ENCODE measurements around the gene MAPK1.
"Not testable (repeated sequence)": the region's sequence is repeated elsewhere in the genome, so short reads cannot be mapped to it uniquely, and the experiment has no call there.

MAPK1 gene

DNA sequence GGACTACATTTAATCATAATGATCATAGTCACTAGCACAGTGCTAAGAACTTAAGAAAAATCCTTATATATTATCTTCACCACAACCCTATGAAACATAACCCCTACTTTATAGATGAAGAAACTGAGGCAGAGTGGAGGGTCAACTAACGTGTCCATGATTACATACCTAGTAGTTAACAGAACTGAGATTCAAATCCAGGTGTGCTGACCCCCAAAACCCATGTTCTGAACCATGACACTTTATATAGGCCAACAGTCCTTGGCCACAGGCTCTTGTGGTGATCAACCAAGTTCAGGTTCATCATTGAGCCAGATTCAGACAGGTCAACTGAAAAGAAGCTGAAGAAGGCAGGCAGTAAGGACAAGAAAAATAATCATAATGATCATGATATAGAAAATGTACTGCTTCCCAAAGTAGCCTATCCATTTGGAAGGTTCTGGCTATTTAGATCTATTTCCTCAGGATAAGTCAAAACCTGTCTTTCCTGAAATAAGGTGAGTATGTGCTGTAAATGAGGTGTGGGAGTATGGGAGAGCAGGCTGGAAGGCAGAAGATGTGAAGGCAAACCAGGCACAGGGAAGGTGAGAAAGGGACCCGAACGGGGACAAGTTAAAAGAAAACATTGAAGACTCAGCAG lies 39.7 kb downstream of the MAPK1 start:
- Histone ChIP-seq H3K27ac (ENCODE audit: low read length) (no peak overlapping the region), H3K4me1 (ENCODE audit: control insufficient read depth in 1 of 2, insufficient read depth in 2 of 2, low read length in 2 of 2) (peaks cover 0 to 38% of the 10 kb centered on the region in 2 donors), H3K4me3 (ENCODE audit: low read depth in 1 of 2, low read length in 2 of 2) (no peak overlapping the region), H3K27me3 (ENCODE audit: low read depth, low read length) (no peaks in the 10 kb centered on the region), H3K36me3 (ENCODE audit: control insufficient read depth in 1 of 2, insufficient read depth in 2 of 2, low read length in 2 of 2) (no peaks in the 10 kb centered on the region), H3K9me3 (ENCODE audit: control insufficient read depth in 1 of 2, low read length in 2 of 2) (no peaks in the 10 kb centered on the region)

DNA sequence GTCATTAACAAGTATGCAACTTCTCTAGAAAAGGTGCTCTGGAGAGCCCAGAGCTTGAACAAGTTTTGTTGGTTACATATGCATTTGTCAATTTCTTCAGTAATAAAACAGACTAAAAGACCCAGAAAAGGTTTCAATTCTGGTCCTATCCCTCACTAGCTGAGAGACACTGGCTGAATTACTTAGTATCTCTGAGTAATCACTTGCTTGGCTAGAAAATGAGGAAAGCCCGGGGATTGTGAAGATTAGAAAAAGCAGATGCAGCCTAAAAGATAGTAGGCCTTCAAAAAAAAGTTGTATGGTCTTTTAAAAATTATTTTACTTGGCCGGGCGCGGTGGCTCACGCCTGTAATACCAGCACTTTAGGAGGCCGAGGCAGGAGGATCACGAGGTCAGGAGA lies 41.2 kb downstream of the MAPK1 start:
- Histone ChIP-seq H3K4me1 (ENCODE audit: control insufficient read depth in 1 of 2, insufficient read depth in 2 of 2, low read length in 2 of 2) (peaks cover 0 to 28% of the 10 kb centered on the region in 2 donors), H3K36me3 (ENCODE audit: control insufficient read depth in 1 of 2, insufficient read depth in 2 of 2, low read length in 2 of 2) (no peaks in the 10 kb centered on the region), H3K9me3 (ENCODE audit: control insufficient read depth in 1 of 2, low read length in 2 of 2) (no peaks in the 10 kb centered on the region), H3K4me3 (ENCODE audit: low read depth in 1 of 2, low read length in 2 of 2) (no peak overlapping the region), H3K27ac (ENCODE audit: low read length) (no peak overlapping the region), H3K27me3 (ENCODE audit: low read depth, low read length) (no peaks in the 10 kb centered on the region)

DNA sequence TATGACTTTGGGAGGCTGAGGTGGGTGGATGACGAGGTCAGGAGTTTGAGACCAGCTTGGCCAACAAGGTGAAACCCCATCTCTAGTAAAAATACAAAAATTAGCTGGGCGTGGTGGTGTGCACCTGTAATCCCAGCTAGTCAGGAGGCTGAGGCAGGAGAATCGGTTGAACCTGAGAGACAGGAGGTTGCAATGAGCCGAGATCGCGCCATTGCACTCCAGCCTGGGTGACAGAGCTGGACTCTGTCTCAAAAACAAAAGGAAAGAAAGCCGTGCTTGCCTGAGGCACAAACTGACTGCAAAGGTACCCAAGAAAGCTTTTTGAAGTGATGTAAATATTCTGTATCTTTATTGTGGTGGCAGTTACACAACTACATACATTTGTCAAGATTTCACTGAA lies 42.5 kb downstream of the MAPK1 start:
- not testable (repeated sequence) for H3K4me3 ChIP-seq (ENCODE audit: low read depth in 1 of 2, low read length in 2 of 2); H3K27ac ChIP-seq (ENCODE audit: low read length); H3K36me3 ChIP-seq (ENCODE audit: control insufficient read depth in 1 of 2, insufficient read depth in 2 of 2, low read length in 2 of 2); H3K9me3 ChIP-seq (ENCODE audit: control insufficient read depth in 1 of 2, low read length in 2 of 2); H3K27me3 ChIP-seq (ENCODE audit: low read depth, low read length)
- H3K4me1 ChIP-seq (ENCODE audit: control insufficient read depth in 1 of 2, insufficient read depth in 2 of 2, low read length in 2 of 2) = peaks cover 0 to 28% of the 10 kb centered on the region in 2 donors

DNA sequence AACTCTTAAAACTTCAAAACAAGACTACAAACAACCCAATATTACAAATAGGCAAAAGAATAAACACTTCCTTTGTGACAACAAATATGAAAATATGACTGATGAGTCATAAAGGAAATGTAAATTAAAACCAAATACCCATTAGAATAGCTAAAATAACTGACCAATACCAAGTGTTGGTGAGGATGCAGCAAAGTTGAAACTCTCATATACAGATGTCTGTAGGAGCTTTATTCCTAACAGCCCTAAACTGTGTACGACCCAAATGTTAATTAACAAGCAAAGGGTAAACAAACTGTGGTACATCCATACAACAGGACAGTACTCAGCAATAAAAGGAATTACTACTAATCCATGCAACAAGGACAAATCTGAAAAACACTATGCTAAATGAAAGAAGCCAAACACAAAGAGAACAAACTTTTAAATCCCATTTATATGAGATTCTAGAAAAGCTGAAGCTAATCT lies 43.0 kb downstream of the MAPK1 start:
- Histone ChIP-seq H3K4me1 (ENCODE audit: control insufficient read depth in 1 of 2, insufficient read depth in 2 of 2, low read length in 2 of 2) (peaks cover under 1 to 28% of the 10 kb centered on the region in 2 donors), H3K9me3 (ENCODE audit: control insufficient read depth in 1 of 2, low read length in 2 of 2) (no peaks in the 10 kb centered on the region), H3K4me3 (ENCODE audit: low read depth in 1 of 2, low read length in 2 of 2) (no peak overlapping the region), H3K27me3 (ENCODE audit: low read depth, low read length) (no peaks in the 10 kb centered on the region), H3K36me3 (ENCODE audit: control insufficient read depth in 1 of 2, insufficient read depth in 2 of 2, low read length in 2 of 2) (no peaks in the 10 kb centered on the region), H3K27ac (ENCODE audit: low read length) (no peak overlapping the region)

DNA sequence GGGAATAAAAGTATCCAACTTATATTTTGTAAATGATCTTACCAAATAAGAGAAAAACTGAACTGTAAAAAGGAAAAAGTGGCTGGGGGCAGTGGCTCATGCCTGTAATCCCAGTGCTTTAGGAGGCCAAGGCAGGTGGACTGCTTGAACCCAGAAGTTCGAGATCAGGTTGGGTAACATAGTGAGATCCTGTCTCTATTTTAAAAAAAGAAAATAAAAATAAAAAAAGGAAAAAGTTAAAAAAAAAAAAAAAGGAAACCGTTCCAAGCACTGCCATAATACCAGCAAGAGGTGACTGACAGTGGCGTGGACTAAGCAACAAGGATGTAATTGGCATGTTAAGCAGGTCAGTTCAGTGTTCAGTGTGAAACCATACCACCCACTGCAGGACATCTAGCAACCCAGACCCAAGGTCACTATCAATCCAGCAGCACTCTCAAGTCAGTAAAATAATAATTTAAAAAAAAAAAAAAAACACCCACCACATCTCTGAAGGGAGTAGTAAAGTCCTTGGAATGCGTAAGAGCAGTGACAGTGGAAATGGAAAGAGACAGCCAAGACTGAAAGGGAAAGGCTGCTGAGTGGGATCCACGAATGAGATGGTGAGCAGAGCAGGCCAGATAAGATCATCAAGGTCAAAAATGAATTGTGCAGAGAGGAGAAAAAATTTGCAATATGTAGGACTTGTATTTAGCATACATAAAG lies 43.6 kb downstream of the MAPK1 start:
- Histone ChIP-seq H3K9me3 (ENCODE audit: control insufficient read depth in 1 of 2, low read length in 2 of 2) (no peaks in the 10 kb centered on the region), H3K27me3 (ENCODE audit: low read depth, low read length) (no peaks in the 10 kb centered on the region), H3K4me3 (ENCODE audit: low read depth in 1 of 2, low read length in 2 of 2) (no peak overlapping the region), H3K4me1 (ENCODE audit: control insufficient read depth in 1 of 2, insufficient read depth in 2 of 2, low read length in 2 of 2) (peaks cover 5 to 31% of the 10 kb centered on the region in 2 donors), H3K27ac (ENCODE audit: low read length) (no peak overlapping the region), H3K36me3 (ENCODE audit: control insufficient read depth in 1 of 2, insufficient read depth in 2 of 2, low read length in 2 of 2) (no peaks in the 10 kb centered on the region)

DNA sequence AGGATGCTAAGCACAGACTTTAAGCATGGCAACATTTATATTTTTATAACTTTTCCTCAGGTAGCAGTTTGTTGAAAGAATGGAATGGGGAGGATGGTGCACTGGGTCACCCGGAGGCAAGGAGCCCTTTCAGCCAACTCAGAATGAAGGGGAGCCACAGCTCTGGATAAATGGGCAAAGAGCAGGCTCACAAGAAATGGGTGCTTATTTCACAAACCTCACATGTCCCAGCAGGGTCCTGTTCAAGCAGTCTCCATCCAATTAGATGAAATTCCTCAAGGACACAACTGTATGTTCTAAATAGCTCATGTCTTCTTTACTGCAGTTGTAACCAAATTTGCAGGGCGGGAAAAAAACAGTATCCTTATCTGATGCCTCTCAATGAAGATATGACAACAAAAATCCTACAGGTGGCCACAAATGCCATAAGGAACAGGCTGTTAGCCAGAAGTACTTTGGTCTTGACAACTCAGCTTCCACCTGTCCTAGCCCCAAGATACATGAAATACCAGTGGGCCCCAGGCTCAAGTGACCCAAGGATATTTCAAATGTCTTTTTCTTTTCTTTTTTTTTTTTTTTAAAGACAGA lies 48.2 kb downstream of the MAPK1 start:
- H3K4me1 ChIP-seq (ENCODE audit: control insufficient read depth in 1 of 2, insufficient read depth in 2 of 2, low read length in 2 of 2) = peaks cover 16 to 38% of the 10 kb centered on the region in 2 donors
- H3K27me3 ChIP-seq (ENCODE audit: low read depth, low read length) = no peaks in the 10 kb centered on the region
- H3K4me3 ChIP-seq (ENCODE audit: low read depth in 1 of 2, low read length in 2 of 2) = no peak overlapping the region
- H3K9me3 ChIP-seq (ENCODE audit: control insufficient read depth in 1 of 2, low read length in 2 of 2) = no peaks in the 10 kb centered on the region
- H3K36me3 ChIP-seq (ENCODE audit: control insufficient read depth in 1 of 2, insufficient read depth in 2 of 2, low read length in 2 of 2) = peaks cover 0 to 3% of the 10 kb centered on the region in 2 donors
- no peak overlapping the region for H3K27ac ChIP-seq (ENCODE audit: low read length)

DNA sequence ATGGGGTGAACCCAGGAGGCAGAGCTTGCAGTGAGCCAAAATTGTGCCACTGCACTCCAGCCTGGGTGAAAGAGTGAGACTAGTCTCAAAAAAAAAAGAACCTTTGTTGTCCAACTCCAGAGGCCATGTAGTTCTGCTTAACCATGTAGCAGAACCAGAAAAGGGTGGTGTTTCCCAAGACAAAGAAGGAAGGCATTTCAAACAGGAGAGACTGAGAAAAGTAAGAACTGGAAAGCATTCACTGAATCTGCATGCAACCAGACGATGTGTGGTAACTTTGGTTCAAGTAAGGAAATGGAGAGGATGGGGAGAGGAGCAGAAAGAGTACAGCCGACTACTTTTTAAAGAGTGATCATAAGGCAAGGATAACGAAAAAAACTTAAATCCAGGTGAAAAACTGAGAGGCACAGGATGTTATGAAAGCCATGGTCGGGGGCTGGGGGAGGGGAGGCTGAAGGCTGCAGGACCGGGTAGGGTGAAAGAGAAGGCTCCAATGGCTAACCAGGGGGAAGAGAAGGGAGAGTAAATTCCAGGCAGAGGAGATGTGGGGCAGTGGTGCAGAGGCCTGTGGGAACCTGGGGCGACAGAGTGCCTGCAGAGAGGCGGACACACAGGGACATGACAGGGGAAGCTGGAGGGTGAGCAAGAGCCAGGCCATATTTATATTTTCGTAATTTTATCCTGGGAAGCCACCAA lies 48.8 kb downstream of the MAPK1 start:
- H3K27ac ChIP-seq (ENCODE audit: low read length) = no peak overlapping the region
- H3K4me1 ChIP-seq (ENCODE audit: control insufficient read depth in 1 of 2, insufficient read depth in 2 of 2, low read length in 2 of 2) = peaks cover 16 to 38% of the 10 kb centered on the region in 2 donors

DNA sequence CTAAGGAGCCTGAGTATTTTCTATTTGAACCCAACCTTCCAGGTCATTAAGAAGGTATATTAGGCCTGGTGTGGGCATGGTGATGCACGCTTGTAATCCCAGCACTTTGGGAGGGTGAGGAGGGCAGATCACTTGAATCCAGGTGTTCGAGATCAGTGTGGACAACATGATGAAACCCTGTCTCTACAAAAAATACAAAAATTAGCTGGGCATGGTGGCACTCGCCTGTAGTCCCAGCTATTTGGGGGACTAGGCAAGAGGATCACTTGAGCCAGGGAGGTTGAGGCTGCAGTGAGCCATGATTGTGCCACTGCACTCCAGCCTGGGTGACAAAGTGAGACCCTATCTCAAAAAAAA lies 50.0 kb downstream of the MAPK1 start:
- peaks cover 16 to 36% of the 10 kb centered on the region in 2 donors for H3K4me1 ChIP-seq (ENCODE audit: control insufficient read depth in 1 of 2, insufficient read depth in 2 of 2, low read length in 2 of 2)
- peak overlapping the region; percentile 70 for H3K27ac ChIP-seq (ENCODE audit: low read length)
- H3K4me3 ChIP-seq (ENCODE audit: low read depth in 1 of 2, low read length in 2 of 2) = peak overlapping the region in 1 of 2 donors; percentile 0

More for the DNA sequence above, 48.8 kb downstream of the MAPK1 start:
- H3K36me3 ChIP-seq (ENCODE audit: control insufficient read depth in 1 of 2, insufficient read depth in 2 of 2, low read length in 2 of 2) = peaks cover 0 to 3% of the 10 kb centered on the region in 2 donors
- H3K9me3 ChIP-seq (ENCODE audit: control insufficient read depth in 1 of 2, low read length in 2 of 2) = no peaks in the 10 kb centered on the region
- H3K4me3 ChIP-seq (ENCODE audit: low read depth in 1 of 2, low read length in 2 of 2) = no peak overlapping the region
- no peaks in the 10 kb centered on the region for H3K27me3 ChIP-seq (ENCODE audit: low read depth, low read length)

DNA sequence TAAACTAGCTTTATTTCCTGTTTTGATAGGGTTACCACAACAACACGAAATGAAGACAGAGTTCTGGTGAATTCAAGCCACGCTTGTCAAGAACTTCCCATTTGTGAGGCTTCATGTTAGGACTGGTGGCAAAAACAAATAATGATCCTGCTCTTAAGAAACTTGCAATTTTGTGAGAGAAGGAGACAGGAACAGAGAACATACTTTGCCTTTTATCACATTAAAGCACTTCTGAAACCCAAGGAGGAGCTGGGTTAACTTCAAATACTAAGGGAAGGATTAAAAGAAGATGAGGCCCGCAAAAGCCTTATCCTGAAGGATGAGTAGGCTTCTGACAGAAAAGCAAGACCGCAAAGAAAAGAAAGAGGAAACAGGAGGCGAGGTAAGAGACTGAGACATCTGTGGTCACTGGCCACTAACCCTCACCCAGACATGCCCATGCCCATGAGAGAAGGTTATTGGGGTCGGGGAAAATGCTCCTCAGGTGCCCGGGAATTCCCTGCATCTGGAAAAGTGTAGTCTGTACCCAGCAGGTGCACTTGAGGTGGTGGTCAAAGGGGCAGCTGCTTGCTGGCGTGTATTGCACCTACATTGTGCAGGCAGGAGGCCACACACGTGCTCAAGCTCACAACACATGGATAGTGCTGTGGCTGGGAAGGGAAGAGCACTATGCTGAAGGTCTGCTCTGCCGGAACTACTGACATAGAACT lies 50.5 kb downstream of the MAPK1 start:
- Histone ChIP-seq H3K27ac (ENCODE audit: low read length) (peak overlapping the region; percentile 70), H3K9me3 (ENCODE audit: control insufficient read depth in 1 of 2, low read length in 2 of 2) (no peaks in the 10 kb centered on the region), H3K4me3 (ENCODE audit: low read depth in 1 of 2, low read length in 2 of 2) (peak overlapping the region; percentile 0 to 36), H3K27me3 (ENCODE audit: low read depth, low read length) (no peaks in the 10 kb centered on the region), H3K36me3 (ENCODE audit: control insufficient read depth in 1 of 2, insufficient read depth in 2 of 2, low read length in 2 of 2) (peaks cover 0 to 3% of the 10 kb centered on the region in 2 donors), H3K4me1 (ENCODE audit: control insufficient read depth in 1 of 2, insufficient read depth in 2 of 2, low read length in 2 of 2) (peaks cover 16 to 36% of the 10 kb centered on the region in 2 donors)

More for the DNA sequence above, 50.0 kb downstream of the MAPK1 start:
- not testable (repeated sequence) for H3K36me3 ChIP-seq (ENCODE audit: control insufficient read depth in 1 of 2, insufficient read depth in 2 of 2, low read length in 2 of 2); H3K27me3 ChIP-seq (ENCODE audit: low read depth, low read length); H3K9me3 ChIP-seq (ENCODE audit: control insufficient read depth in 1 of 2, low read length in 2 of 2)

DNA sequence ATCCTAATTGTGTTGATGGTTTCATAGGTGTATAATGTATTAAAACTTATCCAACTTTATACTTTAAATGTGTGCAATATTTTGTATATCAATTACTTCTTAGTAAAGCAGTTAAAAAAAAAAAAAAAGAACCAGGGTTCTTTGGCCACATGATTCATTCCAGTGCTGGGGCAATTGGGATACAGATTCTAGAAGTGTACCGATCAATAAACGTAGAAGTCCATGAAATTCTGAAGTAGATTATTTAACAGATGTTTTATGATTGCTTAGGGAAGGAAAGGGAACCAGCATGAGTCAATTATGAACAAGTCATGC lies 51.0 kb downstream of the MAPK1 start:
- H3K4me1 ChIP-seq (ENCODE audit: control insufficient read depth in 1 of 2, insufficient read depth in 2 of 2, low read length in 2 of 2) = peaks cover 16 to 36% of the 10 kb centered on the region in 2 donors
- peak overlapping the region; percentile 70 for H3K27ac ChIP-seq (ENCODE audit: low read length)
- H3K27me3 ChIP-seq (ENCODE audit: low read depth, low read length) = no peaks in the 10 kb centered on the region
- H3K36me3 ChIP-seq (ENCODE audit: control insufficient read depth in 1 of 2, insufficient read depth in 2 of 2, low read length in 2 of 2) = peaks cover 0 to 3% of the 10 kb centered on the region in 2 donors
- H3K9me3 ChIP-seq (ENCODE audit: control insufficient read depth in 1 of 2, low read length in 2 of 2) = no peaks in the 10 kb centered on the region
- no peak overlapping the region for H3K4me3 ChIP-seq (ENCODE audit: low read depth in 1 of 2, low read length in 2 of 2)

DNA sequence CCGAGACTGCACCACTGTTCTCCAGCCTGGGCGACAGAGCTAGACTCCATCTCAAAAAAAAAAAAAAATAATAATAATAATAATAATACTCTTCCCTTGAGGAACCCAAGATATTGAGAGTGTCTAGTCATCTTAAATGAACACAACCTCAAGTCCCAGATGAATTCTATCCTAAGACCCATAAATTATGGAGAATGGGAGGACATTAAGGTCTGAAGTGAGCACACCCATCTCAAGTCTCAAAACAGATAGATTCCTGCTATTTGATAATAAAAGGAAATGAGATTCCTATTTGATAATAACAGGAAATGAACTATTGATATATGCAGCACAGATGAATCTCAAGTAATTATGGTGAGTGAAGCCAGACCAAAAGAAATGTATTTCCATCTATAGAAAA lies 51.5 kb downstream of the MAPK1 start:
- Histone ChIP-seq H3K4me1 (ENCODE audit: control insufficient read depth in 1 of 2, insufficient read depth in 2 of 2, low read length in 2 of 2) (peaks cover 16 to 36% of the 10 kb centered on the region in 2 donors), H3K27ac (ENCODE audit: low read length) (peak overlapping the region; percentile 70), H3K36me3 (ENCODE audit: control insufficient read depth in 1 of 2, insufficient read depth in 2 of 2, low read length in 2 of 2) (peaks cover 0 to 3% of the 10 kb centered on the region in 2 donors), H3K9me3 (ENCODE audit: control insufficient read depth in 1 of 2, low read length in 2 of 2) (no peaks in the 10 kb centered on the region), H3K4me3 (ENCODE audit: low read depth in 1 of 2, low read length in 2 of 2) (no peak overlapping the region), H3K27me3 (ENCODE audit: low read depth, low read length) (no peaks in the 10 kb centered on the region)

Data from muscle layer of duodenum (tissue), 2 donors.